Stimulated activated CD4-positive, alpha-beta T cell treated with anti-CD3 and anti-CD28 coated beads, Interleukin-4, amount 100 ng/mL, for 4 hours (primary cell): ENCODE data around the gene STK39.

Experiments
- DNase-seq, 2 experiments: peaks; one replicate each; pipeline ENCODE4 v3.0.0-alpha.2; 2020

STK39 gene

GRCh38 chr2:168203762-168204693 is 43.4 kb downstream of the STK39 start:
- DNase-seq: no peak

- DNase-seq: no peak
Measured at GRCh38 chr2:168201584-168202116, 45.7 kb downstream of the STK39 start.

DNA sequence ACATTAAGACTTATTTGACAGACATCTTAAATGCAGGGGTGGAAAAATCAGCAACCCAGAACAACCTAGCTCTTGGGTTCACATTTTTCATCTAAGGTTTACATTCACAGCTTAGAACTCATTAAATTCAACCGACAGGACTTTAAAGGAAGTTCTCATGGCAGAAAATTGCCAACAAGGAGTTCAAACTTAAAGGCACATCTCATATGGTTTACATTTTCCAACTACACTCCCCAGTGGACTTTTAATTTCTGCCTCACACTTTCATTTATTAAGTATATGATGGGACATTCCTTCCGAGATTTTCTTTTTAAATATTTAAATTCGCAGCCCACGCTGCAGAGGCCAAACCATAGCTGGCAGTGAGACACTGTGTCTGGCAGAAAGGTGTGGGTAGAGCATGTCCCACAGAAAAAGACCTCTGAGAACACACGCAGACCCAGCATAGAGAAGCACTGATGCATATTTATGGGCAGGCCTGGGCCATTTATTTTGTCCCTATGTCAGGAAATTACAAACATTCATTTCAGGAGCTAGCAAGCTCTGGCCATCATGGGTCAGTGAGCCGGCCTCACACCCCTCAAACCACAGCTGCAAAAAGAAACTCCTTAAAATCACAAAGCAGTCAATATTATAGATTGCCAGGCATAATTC is 46.3 kb downstream of the STK39 start:
- DNase-seq: no peak

DNA sequence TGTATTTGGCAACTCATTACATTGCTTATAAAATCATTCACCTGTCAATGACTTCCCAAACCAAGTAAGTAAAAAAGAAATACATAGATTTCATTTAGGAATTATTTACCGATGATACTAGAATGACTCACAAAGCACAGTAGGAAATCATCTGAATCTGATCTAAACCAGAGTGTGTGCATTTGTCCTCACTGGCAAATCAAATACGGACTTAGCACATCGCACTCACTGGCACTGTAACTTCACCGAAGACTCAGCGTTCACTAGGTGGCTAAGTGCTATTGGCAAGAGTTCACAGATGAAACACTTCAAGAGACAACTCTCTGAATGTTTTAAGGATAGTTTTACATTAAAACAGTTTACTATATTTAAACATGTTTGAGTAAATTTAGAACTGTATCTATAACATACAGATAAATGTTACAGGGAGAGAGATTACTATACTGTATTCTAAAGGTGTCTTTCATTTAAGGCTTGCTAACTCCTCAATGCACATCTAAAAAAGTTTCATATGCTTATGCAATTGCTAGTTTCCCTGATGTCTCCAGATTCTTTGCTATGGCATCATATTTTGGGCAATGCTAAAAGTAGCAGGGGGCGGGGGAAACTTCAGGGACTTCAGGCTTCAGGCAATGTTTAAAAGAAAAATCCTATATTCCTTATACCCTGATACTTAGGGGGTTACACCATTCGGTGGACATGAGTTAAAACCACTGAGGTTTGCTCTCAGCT is 48.8 kb downstream of the STK39 start:
- DNase-seq: no peak

- DNase-seq: no peak
Measured at GRCh38 chr2:168196764-168197180, 50.6 kb downstream of the STK39 start.

- DNase-seq: no peak
Measured at GRCh38 chr2:168194784-168195522, 52.4 kb downstream of the STK39 start.

- DNase-seq: peak in 1 of 2 experiments; percentile 17
Measured at GRCh38 chr2:168192839-168193616, 54.4 kb downstream of the STK39 start.

GRCh38 chr2:168191955-168192785 is 55.2 kb downstream of the STK39 start:
- no peak for DNase-seq

- DNase-seq: no peak
Measured at GRCh38 chr2:168190590-168191336, 56.6 kb downstream of the STK39 start.

DNA sequence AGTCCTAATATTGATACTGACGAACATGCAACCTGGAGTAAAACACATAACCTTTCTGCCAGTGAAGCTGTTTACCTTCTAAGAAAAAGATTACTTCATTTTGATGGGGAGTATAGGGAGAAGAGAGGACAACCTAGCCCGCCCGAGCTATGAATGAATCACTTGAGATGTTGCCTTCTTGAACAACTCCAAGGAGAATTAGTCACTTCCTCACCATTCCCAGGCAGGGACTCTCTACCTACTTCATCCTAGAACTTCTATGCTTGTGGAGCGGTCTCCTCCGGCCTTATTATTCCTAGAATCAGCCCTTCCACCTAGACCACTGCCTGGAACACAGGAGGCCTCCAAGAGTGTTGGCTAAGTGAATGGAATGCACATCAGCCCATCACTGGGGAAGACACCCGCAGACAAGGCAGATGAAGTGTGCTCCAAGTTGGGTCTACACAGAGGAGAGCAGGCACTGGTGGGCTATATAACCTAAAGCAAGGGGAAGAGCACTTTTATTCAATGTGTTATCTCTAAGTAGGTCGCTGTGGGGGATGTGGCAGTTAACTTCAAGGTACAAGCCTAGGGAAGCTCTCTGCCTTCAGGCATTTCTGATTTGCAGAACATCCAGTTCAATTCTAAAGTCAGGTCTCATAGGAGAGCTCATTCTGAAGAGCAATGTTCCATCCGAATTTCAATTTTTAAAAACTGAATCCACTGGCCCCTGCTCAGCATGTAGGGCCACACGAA is 57.4 kb downstream of the STK39 start:
- no peak for DNase-seq

DNA sequence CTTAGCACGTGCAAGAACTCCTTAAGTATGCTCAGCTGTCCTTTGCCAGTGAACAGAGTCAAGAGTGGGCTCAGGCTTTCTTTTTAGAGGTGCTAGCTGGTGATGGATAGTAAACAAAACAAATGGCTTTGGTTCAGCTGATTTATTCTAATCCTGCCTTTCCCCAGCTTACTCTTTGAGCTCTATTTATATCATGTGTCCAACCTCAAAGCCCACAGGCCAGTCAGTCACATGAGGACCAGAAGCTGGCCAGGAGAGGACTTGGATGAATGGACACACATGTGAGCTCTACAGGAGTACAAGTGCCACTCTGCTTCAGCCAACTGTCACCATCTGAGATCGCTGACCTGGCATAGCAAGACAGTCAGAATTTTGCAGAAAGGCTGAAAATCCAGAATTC is 59.4 kb downstream of the STK39 start:
- DNase-seq: no peak

GRCh38 chr2:168186452-168186851 is 60.9 kb downstream of the STK39 start:
- no peak for DNase-seq

DNA sequence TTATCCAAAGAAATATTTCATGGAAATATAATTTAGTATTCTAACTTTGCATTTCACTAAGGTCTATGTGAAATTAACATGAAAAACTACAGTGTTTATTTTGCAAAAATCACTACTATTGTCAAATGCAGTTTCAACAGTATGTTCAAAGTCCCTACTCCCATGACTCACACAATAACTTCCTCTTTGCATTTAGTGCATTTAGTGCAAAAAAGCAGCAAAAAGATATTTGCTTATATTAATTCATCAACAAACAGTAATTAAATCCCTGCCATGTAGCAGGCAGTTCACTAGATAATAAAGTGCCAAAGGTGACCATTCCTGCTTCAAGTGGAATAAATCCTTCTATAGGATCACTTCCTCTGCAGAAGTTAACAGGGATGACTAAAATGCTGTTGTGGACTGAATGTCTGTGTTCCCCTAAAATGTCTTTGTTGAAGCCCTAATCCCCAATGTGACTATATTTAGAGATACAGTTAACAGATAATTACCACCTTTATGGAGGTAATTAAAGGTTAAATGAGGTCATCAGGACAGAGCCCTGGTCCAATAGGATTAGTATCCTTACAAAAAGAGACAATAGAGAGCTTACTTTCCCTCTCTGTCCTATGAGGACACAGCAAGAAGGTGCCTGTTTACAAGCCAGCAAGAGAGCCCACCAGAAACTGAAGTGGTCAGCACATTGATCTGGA is 61.7 kb downstream of the STK39 start:
- DNase-seq: no peak

- no peak for DNase-seq
Measured at GRCh38 chr2:168184681-168185513, 62.5 kb downstream of the STK39 start.

GRCh38 chr2:168183308-168183997 is 63.9 kb downstream of the STK39 start:
- DNase-seq: no peak

DNA sequence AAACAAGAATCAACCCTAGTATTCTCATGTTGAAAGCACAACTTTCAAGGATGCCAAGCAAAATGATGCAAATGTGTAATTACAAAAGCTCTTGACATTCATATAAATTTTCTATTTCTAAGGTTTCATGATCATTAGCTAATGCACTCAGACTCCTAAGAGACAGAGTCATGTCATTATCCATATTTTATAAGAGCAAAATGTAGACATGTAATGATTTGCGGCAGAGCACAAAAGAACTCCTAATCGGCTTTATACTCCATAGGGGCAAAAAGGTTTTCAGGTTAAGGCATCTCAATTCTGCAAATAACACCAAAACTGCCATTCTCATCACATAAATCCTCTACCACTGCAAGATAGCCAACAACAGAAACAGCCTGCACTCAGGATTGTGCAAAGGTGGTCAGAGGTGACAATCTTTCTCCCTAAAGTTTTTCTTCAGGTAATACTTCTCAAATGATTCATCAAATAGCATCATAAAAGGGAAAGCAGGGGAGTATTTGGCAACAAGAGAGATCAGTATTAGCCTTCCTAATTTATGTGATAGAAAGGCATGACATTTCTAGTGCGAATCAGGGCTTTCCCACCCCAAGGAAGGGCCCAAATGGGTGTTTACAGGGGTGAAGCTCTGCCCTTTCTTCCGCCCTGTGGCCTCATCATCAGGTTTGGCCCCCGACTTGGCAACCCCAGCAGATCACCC is 64.7 kb downstream of the STK39 start:
- DNase-seq: no peak
